DMS53 (cell line): ENCODE data around the gene ITIH6.
"Not testable (repeated sequence)": the region's sequence is repeated elsewhere in the genome, so short reads cannot be mapped to it uniquely, and the experiment has no call there.

Experiments used
- DNase-seq: peaks from one replicate; lab custom pipeline; 2025; lab: John Stamatoyannopoulos, UW

Gene ITIH6

DNA sequence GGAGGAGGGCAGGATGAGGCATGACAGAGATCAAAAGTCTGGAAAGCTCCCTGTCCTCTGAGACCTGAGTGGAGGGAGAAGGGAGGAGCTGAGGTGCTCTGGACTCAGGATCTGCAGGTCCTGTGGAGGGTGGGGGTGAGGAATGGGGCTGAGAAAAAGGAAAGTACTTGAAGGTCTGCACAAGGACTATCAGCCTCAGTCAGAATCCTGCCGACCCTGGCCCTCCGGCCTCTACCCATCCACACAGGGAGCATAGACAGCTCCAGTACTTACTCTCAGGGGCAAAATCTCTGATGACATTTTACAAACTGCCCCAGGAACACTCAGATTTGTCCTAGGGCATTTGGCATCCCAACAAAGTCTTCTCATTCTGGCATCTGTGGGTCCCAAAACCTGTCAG lies 991 bp upstream of the ITIH6 start:
- no peak for DNase-seq

DNA sequence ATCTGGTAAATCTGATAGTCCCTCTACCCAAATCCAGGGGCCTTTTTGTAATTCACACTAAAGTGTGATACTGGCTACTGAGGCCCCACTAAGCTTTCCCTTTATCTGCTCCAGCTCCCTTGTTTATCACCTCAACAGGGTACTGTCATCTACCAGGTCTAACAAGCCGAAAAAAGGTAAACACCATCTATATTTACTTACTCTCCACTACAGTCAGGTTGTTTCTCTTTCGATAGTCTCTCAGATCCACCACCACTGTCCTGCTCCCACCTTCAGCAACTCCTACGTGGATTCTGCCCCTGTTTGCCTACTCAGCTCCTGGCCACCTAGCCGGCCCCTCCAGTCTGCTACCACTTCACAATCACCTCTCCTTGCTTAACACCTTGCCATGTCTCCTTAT lies 3.3 kb downstream of the ITIH6 start:
- DNase-seq = peak; percentile 52

DNA sequence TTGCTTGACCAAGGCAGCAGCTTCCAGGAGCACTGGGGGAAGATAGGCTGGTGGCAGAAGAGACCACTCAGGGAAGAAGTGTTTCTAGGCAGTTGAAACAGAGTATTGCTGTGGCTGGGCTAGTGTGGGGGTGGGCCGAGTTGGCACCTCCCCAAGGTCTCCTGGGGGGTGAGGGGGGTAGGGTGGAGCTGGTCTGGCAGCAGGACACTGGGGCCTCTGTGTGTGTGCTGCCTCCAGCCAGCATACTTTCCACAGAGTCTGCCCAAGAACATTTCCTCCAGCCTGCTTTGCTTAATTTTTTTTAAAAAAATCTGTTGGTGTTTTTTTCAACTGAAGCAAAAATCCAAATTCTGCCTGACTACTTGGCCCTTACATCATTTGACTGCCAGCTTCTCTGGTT lies 4.0 kb downstream of the ITIH6 start:
- DNase-seq = no peak

DNA sequence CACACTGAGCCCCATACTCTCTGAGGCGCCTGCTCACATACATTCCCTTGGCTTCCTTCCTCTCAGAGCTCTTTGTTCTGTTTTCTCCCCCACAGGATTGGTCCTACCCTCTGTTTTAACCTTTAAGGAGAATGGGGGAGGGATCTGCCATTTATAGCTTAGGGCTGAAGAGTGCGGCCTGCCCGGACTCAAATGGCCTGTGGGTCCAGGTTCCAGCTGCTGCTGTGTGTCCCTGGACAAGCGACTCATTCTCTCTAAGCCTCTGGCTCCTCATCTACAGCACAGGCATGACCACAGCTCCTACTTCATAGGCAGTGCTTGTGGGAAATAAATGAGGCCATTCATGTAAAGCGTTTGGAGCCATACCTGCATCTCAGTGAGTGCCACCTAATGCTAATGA lies 8.7 kb downstream of the ITIH6 start:
- DNase-seq = not testable (repeated sequence)

DNA sequence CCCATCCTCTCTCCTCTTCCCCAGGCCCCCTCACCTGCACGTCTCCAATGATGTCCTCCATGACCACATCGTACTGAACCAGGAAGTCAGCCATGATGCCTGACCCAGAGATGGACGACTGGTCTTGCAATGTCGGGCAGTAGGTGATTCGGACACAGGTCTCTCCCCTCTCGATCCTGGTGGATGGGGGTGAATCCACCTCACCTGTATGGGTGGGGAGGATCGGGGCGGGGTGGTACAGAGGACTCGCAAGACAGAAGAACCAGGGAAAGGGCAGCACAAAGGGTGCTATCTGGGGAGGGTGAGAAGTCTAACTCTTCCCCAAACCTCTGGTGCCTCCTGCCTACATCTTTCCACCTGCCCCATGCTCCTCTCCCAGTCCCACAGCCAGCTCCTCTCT lies 9.6 kb downstream of the ITIH6 start:
- DNase-seq = no peak

DNA sequence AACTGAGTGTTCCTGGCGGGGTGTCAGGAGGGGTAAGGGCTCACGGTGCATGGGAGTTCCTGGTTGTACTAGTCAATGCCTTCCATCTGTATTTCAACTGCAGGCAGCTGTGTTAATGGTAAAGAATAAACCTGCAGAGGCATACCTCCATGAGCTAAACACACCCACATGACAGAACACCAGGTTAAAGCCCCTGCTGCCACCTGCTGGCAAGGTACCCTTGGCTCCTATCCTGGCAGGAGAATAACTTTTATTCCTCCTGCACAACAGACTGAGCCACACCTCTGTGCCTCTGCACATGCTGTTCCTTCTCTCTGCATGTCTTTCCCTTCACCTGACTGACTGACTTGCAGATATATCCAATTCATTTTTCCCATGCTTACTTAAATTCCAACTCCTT lies 11.1 kb downstream of the ITIH6 start:
- peak; percentile 76 for DNase-seq

DNA sequence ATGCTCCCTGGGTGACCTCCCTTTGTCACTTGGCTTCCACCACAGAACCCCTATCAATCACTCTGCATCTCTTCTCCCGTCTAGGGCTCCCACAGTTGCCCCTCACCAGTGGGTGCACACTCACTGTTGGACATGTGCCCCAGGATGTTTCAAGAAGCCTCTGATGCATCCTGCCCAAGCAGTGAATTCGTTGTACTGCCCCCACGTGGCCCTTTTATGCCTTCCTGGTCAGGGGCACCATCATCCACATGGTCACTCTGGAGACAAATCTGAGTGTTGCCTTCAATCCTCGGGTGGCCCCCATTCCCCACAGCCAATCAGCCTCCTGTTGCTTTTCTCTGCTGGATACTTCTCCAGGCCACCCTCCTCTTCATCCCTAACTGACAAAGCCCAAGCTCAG lies 12.2 kb downstream of the ITIH6 start:
- peak; percentile 56 for DNase-seq

DNA sequence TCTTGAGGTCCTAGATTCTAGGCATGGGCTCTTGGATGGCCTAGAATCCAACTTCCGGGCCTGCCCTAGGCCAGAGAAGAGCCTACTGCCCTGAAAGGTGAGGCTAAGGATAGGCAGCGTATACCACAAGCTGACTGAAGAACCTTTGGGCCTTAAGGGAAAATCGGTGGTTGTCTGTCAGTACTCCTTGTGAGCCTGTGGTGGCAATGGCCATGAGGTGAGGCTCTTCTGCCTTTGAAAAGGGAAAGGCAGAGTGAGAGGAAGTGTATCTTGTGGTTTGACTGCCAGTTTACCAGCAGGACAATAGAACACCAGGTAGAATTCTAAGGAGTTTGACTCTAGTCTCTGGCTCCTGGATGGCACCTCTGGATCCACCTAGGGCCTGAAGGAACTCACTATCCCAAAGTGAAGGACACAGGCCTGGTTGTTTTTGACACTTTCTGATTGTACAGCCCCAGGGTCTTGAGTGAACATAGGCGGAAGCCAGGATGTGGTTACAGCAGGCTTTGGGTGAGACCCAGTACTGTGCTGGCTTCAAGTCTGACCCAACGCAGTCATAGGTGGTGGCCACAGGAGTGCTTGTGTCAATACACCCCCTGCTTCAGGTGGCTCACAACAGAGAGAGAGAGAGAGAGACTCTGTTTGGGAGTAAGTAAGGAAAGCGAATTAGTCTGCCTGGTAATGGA lies 20.9 kb downstream of the ITIH6 start:
- DNase-seq = no peak

DNA sequence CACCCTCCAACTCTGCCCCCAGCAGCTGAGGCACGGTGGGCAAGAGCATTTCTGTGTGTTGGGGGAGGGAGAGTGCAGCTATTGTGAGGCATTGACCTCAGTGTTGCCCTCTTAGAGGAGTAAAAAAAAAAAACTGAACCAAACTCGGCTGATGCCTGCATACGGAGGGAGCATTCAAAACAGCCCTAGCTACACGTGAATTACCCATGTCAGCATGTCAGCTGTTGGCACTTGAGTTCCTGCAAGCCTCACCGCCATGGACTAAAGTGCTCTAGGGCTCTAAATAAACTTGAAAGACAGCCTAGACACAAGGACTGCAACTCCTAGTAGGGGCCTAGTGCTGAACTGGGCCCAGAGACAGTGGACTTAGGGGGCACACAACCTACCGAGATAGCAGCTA lies 22.0 kb downstream of the ITIH6 start:
- DNase-seq = no peak

DNA sequence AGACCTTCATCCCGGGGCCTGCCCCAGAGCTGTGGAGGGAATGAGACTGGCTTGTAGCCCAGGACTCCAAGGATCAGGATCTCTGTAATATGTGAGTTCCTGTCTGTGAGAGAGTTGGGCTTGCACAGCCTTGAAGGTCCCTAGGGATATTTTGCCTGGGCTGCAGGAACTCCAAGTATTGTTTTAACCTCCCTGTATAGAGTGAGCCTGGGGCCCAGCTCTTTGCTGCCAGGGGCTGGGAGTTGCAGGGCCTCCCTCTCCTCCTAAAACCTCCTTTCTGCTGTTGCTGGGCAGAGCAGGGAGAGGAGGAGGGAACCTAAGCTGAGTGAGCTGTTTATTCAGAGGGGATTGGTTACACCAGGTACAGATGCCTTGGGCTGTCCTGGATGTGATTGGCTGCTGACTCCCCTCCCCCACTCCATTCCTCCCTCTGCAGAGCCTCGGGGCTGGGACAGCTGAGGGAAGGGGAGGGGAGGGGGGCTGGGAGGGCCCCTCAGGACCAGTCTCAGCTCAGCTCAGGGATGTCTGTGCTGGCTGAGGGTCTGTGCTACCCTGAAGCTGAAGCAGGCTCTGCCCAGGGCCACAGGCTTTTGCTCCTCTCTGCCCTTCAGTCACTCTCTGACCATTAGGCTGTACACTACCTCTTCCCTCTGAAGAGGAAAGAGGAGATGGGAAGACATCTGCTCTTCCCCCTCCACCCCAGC lies 23.5 kb downstream of the ITIH6 start:
- DNase-seq = peak; percentile 31

DNA sequence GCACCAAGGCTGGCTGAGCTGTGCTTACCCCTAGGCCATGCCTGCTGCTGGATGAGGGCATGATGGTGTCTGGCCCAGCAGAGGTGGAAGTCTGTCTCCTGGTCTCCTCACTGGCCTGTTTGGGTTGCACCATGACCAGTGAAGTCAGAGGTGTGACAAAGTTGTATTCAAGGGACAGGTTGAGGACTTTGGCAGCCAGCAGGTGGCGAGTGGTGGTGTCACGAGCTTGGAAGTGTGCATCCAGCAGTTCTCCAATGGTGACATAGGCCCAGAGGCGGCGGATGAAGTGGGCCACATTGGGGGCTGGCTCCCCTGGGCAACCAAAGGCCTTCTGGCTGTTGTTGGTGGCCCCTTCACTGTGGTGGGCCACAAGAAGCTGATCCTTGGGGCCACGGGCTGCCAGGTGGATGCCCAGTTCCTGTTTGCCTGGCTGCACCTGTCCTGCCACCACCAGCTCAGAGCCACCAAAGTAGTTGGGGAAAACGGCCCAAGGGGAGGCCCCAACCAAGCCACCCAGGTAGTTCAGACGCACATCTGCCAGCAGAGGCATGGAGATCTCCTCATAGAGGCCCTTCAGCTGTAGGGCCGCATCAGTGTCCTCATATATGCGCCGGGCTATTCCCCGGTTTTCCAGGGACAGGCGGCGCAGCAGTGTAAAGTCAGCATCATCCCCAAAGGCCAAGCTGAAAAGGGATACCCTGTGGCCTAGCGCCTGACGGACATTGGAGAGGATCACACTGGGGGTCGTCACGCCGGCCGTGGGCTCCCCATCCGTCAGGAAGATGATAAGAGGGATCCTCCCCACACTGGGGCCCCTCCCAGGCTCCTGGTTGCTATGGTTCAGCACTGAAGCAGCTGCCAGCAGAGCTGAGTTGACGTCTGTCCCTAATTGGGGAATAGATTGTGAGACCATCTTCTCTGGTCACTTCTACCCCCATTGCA lies 39.7 kb downstream of the ITIH6 start:
- peak; percentile 18 for DNase-seq

DNA sequence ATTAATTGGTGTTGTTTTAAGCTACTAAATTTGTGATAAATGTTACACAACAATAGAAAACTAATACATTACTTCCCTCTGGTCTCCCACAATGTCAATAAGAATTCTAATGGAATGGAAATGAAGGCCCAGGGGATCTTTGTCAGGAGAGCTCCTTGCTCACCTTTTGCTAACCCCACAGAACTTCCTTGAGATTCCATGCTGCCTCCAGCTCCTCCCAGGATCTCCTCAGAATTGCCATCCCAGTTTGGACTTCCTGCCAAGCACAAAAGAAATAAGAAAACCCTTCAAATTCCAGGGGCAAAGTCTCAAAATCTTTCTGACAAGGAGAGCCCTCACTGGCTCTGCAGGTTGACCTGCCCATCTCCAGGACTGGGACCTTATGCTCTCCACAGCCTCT lies 43.2 kb downstream of the ITIH6 start:
- no peak for DNase-seq

DNA sequence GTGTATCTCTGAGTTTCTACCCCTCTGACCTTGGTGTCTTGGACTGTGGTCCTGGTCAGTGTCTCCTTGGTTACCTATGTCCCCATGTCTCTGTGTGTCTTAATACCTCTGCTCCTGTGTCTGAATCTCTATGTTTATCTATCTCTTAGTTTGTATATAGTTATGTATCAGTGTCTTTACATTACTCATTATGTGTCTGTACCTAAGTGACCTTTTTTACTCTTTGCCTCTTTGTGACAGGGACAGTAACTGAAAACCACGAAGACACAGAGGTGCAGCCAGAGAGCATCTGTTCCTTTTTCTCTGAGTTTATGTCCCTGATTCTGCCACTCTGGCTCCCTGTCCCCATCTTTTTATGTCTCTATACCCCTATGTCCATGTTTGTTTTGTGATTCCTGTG lies 49.4 kb downstream of the ITIH6 start:
- no peak for DNase-seq

DNA sequence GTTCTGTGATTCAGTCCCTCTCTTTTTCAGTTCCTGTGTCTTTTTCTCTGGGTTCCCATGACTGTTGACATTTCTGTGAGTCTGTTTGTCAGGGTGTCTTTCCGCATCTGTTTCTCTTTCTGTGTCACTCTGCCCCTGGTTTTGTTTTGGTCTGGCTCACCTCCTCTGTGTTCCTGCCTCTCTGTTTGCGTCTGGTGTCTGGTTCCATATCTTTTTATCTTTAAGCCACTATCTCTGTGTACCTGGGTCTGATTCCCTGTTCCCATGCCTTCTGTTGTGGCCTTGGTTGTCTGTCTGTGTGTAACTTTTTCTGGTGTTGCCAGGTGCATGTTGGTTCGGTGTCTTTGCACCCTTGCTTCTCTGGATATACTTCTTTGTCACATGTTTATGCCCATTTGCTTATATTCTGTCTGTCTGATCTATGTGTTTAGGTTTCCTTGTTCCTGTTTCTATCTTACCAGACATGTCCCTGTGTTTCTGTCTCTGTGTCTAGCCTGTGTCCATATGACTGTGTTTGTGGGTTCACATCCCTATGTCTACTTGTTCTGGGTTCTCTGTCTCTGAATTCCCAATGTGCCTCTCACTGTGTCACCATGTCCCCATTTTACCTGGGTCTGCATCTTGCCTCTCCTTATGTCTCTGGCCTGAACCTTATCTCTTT lies 50.2 kb downstream of the ITIH6 start:
- DNase-seq = no peak

DNA sequence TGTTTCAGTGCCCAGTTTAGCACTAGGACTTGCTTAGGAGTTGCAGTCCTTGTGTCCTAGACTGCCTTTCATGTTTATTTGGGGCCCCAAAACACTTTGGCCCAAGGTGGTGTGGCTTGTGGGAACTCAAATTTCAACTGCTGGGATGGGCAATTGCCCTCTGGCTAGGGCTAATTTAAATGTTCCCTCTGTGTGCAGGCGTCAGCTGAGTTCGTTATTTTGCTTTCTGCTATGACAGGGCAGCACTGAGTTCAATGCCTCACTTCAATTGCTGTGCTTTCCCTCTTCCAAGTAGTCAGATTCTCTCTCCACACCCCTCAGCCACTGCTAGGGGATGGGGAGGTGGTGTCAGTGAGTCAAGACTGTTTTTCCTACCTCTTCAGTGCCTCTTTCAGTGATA lies 51.1 kb downstream of the ITIH6 start:
- DNase-seq = no peak

DNA sequence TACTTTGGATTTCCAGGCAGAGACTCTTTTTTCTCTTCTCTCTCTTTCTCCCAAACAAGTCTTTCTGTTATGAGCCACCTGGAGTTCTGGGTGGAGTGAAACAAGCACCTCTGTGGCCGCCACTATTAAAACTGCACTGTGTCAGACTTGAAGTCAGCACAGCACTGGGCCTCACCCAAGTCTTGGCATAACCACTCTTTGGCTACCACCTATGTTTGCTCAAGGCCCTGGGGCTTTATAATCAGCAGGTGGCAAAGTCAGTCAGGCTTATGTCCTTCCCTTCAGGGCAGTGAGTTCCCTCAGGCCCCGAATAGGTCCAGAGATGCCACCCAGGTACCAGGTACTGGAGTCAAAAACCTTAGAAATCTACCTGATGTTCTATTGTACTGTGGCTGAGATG lies 52.4 kb downstream of the ITIH6 start:
- no peak for DNase-seq

DNA sequence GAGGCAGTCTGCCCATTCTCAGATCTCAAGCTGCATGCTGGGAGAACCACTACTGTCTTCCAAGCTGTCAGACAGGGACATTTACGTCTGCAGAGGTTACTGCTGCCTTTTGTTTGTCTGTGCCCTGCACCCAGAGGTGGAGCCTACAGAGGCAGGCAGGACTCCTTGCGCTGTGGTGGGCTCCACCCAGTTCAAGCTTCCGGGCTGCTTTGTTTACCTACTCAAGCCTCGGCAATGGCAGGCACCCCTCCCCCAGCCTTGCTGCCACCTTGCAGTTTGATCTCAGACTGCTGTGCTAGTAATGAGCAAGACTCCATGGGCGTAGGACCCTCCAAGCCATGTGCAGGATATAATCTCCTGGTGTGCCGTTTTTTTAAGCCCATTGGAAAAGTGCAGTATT lies 59.5 kb downstream of the ITIH6 start:
- peak; percentile 35 for DNase-seq

DNA sequence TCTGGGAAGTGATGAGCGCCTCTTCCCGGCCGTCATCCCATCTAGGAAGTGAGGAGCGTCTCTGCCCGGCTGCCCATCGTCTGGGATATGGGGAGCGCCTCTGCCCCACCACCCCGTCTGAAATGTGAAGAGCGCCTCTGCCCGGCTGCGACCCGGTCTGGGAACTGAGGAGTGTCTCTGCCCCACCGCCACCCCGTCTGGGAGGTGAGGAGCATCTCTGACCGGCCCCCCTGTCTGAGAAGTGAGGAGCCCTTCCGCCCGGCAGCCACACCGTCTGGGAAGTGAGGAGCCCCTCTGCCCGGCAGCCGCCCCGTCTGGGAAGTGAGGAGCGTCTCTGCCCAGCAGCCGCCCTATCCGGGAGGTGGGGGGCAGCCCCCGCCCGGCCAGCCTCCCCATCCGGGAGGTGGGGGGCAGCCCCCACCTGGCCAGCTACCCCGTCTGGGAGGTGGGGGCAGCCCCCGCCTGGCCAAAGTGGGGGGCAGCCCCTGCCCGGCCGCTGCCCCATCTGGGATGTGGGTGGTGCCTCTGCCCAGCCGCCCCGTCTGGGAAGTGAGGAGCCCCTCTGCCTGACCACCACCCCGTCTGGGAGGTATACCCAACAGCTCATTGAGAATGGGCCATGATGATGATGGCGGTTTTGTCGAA lies 61.6 kb downstream of the ITIH6 start:
- DNase-seq = not testable (repeated sequence)

DNA sequence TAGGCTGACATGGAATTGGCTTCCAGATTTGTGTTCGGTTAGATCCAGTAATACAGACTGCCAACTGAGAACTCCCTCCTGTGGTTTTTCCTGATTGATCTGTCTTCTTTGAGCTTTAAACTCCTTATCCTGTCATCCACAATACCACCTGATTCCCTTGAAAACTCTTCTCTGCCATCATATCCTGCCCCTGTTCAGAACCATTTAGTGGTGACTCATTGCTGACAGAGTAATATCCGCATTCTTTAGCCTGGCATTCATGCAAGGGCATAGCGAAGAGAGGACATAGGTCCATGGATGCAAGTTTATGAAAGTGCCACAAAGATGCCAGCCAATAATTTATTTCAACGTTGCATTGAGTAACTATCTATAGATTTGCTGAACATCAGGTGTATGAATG lies 76.6 kb downstream of the ITIH6 start:
- DNase-seq = peak; percentile 59

DNA sequence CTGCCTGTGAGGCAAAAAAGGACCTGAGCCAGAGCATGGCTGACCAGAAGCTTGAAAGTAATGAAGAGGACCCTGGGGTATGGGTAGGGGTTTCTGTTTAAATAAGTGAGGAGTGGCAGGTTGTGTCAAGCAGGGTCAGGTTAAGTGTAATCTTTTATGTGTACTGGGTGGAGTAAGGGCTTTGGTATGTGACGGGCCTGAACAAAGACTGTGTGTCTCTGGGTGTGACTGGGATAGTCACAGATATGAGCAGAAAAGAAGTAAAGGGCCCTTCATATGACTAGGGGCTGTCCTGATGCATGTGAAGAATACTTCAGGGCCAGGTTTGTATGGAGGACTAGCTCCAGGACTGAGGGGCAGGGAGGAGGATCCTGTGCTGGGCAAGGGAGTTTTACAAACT lies 82.4 kb downstream of the ITIH6 start:
- DNase-seq = no peak

DNA sequence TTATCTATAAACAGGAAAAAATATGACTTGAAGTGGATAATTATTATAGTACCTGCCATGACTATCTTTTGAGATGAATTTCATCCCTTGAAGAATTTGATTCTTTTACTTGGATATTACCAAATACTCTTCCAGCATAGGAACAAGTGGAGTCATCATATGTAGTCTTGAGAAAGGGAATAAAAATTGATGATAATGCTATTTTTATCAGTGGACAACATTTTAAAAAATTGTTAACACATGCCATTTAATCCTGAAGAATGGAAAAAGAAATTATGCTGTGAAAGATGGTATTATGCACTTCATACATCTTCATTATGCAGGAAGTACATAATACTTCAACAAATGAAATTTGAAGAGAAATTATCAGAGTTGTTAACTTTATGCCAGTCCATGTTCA lies 83.6 kb downstream of the ITIH6 start:
- no peak for DNase-seq

DNA sequence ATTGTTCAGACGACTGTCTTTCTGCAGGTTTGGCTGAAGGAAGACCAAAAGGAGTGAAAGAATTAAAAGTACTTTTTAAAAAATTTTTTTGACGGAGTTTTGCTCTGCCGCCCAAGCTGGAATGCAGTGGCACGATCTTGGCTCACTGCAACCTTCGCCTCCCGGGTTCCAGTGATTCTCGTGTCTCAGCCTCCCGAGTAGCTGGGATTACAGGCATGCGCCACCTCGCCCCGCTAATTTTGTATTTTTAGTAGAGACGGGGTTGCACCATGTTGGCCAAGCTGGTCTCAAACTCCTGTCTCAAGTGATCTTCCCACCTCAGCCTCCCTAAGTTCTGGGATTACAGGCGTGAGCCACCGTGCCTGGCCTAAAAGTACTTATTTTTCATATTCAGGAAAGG lies 86.3 kb downstream of the ITIH6 start:
- DNase-seq = no peak
